Measurements from ENCODE around the gene ENPP4.
"Not testable (repeated sequence)": the region's sequence is repeated elsewhere in the genome, so short reads cannot be mapped to it uniquely, and the experiment has no call there.

The ENPP4 gene

DNA sequence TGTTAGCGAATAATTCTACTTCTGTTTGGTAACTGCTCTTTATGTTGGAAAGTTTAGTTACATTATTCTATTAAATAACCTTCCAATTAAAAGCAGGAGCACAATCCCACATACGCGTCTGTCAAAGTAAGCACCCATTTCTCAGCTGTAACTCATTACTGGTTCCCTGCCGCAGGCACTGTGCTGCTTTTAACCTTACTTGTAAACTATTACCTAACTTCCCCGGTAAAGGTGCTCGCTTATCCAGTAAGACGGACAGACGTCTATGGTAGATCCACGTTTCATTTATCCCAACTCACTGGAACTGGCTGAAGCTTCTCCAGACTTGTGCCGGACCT, 529 bp upstream of the ENPP4 start:
- CTCF ChIA-PET = interaction anchor here (1.2 kb wide), 1 partner anchor 39 kb away, joined by 3 read pairs; no protein-coding TSS in a partner anchor
- DNase-seq (ENCODE audit: extremely low spot score) = no peak
- POLR2A ChIA-PET = interaction anchor here (0.9 to 1.6 kb wide), 7 partner anchors 10 to 56 kb away, joined by 3 to 10 read pairs (median 4); partner anchors contain the start of gene ENPP5
- TF ChIP-seq TARDBP (IDR thresholded peaks at IDR 0.05) (no peak), FOXA1 (IDR thresholded peaks at IDR 0.05) (no peak), SP1 (IDR thresholded peaks at IDR 0.05) (no peak), ZNF384 (IDR thresholded peaks at IDR 0.05) (no peak), ELF4 (IDR thresholded peaks at IDR 0.05) (no peak), LEF1 (IDR thresholded peaks at IDR 0.05; ENCODE audit: borderline replicate concordance) (no peak), SUZ12 (IDR thresholded peaks at IDR 0.05) (no peak), L3MBTL2 (conservative IDR thresholded peaks at IDR 0.05) (no peak), CTBP1 (IDR thresholded peaks at IDR 0.05; ENCODE audit: borderline replicate concordance) (no peak), NFRKB (IDR thresholded peaks at IDR 0.05) (no peak), ARNT (IDR thresholded peaks at IDR 0.05) (no peak), FOXK2 (IDR thresholded peaks at IDR 0.05) (no peak), FOXM1 (IDR thresholded peaks at IDR 0.05; ENCODE audit: borderline replicate concordance) (no peak), HDGF (IDR thresholded peaks at IDR 0.05; ENCODE audit: borderline replicate concordance) (no peak), BHLHE40 (IDR thresholded peaks at IDR 0.05; ENCODE audit: borderline replicate concordance) (no peak)
- TF ChIP-seq, protein P1, sequence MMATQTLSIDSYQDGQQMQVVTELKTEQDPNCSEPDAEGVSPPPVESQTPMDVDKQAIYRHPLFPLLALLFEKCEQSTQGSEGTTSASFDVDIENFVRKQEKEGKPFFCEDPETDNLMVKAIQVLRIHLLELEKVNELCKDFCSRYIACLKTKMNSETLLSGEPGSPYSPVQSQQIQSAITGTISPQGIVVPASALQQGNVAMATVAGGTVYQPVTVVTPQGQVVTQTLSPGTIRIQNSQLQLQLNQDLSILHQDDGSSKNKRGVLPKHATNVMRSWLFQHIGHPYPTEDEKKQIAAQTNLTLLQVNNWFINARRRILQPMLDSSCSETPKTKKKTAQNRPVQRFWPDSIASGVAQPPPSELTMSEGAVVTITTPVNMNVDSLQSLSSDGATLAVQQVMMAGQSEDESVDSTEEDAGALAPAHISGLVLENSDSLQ (IDR thresholded peaks at IDR 0.05) = no peak

DNA sequence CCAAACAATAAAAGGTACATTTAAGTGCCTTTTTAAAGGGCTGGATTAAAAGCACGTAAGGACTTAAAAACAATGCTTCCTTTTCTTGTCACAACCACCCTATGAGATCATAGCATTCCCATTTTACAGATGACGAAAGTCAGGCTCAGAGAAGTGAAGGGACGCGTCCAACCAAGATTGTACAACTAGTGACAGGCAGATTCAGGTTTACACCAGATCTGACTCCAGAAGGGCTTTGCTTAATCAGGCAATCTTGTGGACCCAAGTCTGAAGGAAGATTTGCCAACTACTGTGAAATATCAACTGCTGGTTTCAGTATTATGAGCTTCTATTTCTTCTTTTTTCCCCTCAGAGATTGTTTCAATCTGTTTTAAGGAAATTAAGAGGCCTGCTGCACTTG, 877 bp downstream of the ENPP4 start:
- DNase-seq (ENCODE audit: extremely low spot score) = no peak
- ChIA-PET POLR2A (interaction anchor here (1.6 kb wide), 1 partner anchor 8 kb away, joined by 8 read pairs; no protein-coding TSS in a partner anchor), CTCF (no interaction called here)
- TF ChIP-seq ELF4 (IDR thresholded peaks at IDR 0.05) (no peak), SUZ12 (IDR thresholded peaks at IDR 0.05) (no peak), FOXK2 (IDR thresholded peaks at IDR 0.05) (no peak), CTBP1 (IDR thresholded peaks at IDR 0.05; ENCODE audit: borderline replicate concordance) (no peak), SP1 (IDR thresholded peaks at IDR 0.05) (no peak), BHLHE40 (IDR thresholded peaks at IDR 0.05; ENCODE audit: borderline replicate concordance) (no peak)

GRCh38 chr6:46131291-46131690, 1.5 kb downstream of the ENPP4 start:
- DNase-seq (ENCODE audit: extremely low spot score); POLR2A ChIA-PET; CTCF ChIA-PET: not testable (repeated sequence)

DNA sequence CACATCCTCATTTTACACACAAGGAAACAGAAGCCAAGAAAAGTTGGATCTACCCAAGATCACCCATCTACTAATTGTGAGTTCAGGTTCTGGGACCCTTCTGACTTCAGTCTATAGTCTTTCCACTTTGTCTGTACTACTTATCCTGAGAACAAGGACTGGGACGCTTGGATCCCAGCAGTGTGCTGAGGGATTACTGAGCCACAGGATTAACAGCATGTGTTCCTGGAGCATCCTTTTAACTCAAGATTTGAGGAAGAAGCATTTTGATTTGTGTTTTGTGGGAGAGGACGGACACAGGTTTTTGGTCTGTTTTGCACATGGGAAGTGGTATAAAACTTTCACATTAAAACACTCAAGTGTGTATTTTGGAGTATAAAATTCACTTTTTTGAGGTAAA, 4.4 kb downstream of the ENPP4 start:
- ChIA-PET CTCF (no interaction called here), POLR2A (no interaction called here)
- no peak for DNase-seq (ENCODE audit: extremely low spot score)
- TF ChIP-seq CTBP1 (IDR thresholded peaks at IDR 0.05; ENCODE audit: borderline replicate concordance) = no peak
- TF ChIP-seq BHLHE40 (IDR thresholded peaks at IDR 0.05; ENCODE audit: borderline replicate concordance) = no peak
- no peak for TF ChIP-seq NFRKB (IDR thresholded peaks at IDR 0.05)
- no peak for TF ChIP-seq ELF4 (IDR thresholded peaks at IDR 0.05)
- no peak for TF ChIP-seq ZNF384 (IDR thresholded peaks at IDR 0.05)
- TF ChIP-seq, protein P1 (IDR thresholded peaks at IDR 0.05) = no peak
- TF ChIP-seq LEF1 (IDR thresholded peaks at IDR 0.05; ENCODE audit: borderline replicate concordance) = no peak
- no peak for TF ChIP-seq SP1 (IDR thresholded peaks at IDR 0.05)
- no peak for TF ChIP-seq FOXK2 (IDR thresholded peaks at IDR 0.05)

- no peak for TF ChIP-seq NFRKB (IDR thresholded peaks at IDR 0.05)
- no peak for TF ChIP-seq HDGF (IDR thresholded peaks at IDR 0.05; ENCODE audit: borderline replicate concordance)
- no peak for TF ChIP-seq SUZ12 (IDR thresholded peaks at IDR 0.05)
- TF ChIP-seq SP1 (IDR thresholded peaks at IDR 0.05) = no peak
- TF ChIP-seq ELF4 (IDR thresholded peaks at IDR 0.05) = no peak
- no peak for TF ChIP-seq FOXA1 (IDR thresholded peaks at IDR 0.05)
- TF ChIP-seq TARDBP (IDR thresholded peaks at IDR 0.05) = no peak
- TF ChIP-seq FOXK2 (IDR thresholded peaks at IDR 0.05) = no peak
- TF ChIP-seq LEF1 (IDR thresholded peaks at IDR 0.05; ENCODE audit: borderline replicate concordance) = no peak
- TF ChIP-seq ARNT (IDR thresholded peaks at IDR 0.05) = no peak
- no peak for TF ChIP-seq CTBP1 (IDR thresholded peaks at IDR 0.05; ENCODE audit: borderline replicate concordance)
- no peak for TF ChIP-seq L3MBTL2 (conservative IDR thresholded peaks at IDR 0.05)
- ChIA-PET CTCF (no interaction called here), POLR2A (no interaction called here)
- DNase-seq (ENCODE audit: extremely low spot score) = no peak
Measured at GRCh38 chr6:46135176-46135575, 5.4 kb downstream of the ENPP4 start.

DNA sequence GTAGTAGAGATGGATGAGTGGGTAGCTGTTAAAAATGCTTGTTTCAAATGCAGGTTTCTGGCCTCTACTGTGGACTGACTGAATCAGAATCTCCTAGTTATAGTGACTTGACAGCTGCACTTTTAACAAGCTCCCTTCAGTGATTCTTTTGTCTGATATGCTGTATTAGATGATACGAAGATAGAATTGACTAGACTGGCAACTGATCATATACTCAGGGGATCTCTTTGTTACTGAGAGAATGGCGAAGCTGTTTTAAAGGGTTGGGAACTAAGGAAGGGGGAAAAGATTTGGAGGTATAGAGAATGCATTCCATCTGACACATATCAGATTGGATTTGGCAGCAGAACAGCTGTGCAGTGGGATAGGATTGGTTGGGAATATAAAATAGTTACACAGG, 7.0 kb downstream of the ENPP4 start:
- CTCF ChIA-PET = no interaction called here
- TF ChIP-seq NFRKB (IDR thresholded peaks at IDR 0.05) (no peak), BHLHE40 (IDR thresholded peaks at IDR 0.05; ENCODE audit: borderline replicate concordance) (no peak), FOXA1 (IDR thresholded peaks at IDR 0.05) (no peak), CTBP1 (IDR thresholded peaks at IDR 0.05; ENCODE audit: borderline replicate concordance) (no peak), ARNT (IDR thresholded peaks at IDR 0.05) (no peak), FOXM1 (IDR thresholded peaks at IDR 0.05; ENCODE audit: borderline replicate concordance) (no peak), ZNF384 (IDR thresholded peaks at IDR 0.05) (no peak), L3MBTL2 (conservative IDR thresholded peaks at IDR 0.05) (no peak), FOXK2 (IDR thresholded peaks at IDR 0.05) (no peak)
- no peak for DNase-seq (ENCODE audit: extremely low spot score)
- POLR2A ChIA-PET = no interaction called here

DNA sequence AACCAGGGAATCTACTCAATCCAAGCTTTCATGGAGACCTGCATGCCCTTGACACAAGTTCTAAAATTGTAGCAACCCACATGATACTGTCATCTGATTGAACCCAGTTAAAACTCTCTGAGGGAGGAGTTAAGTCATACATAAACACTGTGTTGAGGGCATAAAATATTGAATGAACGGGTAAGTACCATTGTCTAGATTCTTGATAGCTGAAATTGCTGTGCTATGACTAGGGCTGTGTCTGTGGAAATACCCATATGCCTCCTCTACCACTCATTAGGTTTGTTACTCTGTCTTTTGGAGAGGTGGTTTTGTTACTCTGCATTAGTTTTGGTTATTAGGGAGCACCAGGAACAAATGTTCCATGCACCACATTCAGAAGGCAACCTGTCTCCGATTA, 7.6 kb downstream of the ENPP4 start:
- CTCF ChIA-PET = no interaction called here
- POLR2A ChIA-PET = interaction anchor here (2.7 kb wide), 1 partner anchor 7 kb away, joined by 8 read pairs; the partner anchor contains the start of gene ENPP4
- no peak for DNase-seq (ENCODE audit: extremely low spot score)
- no peak for TF ChIP-seq HDGF (IDR thresholded peaks at IDR 0.05; ENCODE audit: borderline replicate concordance)
- no peak for TF ChIP-seq NFRKB (IDR thresholded peaks at IDR 0.05)
- no peak for TF ChIP-seq FOXA1 (IDR thresholded peaks at IDR 0.05)
- TF ChIP-seq FOXK2 (IDR thresholded peaks at IDR 0.05) = no peak
- no peak for TF ChIP-seq SP1 (IDR thresholded peaks at IDR 0.05)
- TF ChIP-seq TARDBP (IDR thresholded peaks at IDR 0.05) = no peak
- no peak for TF ChIP-seq ARNT (IDR thresholded peaks at IDR 0.05)
- no peak for TF ChIP-seq CTBP1 (IDR thresholded peaks at IDR 0.05; ENCODE audit: borderline replicate concordance)
- no peak for TF ChIP-seq ELF4 (IDR thresholded peaks at IDR 0.05)
- TF ChIP-seq SUZ12 (IDR thresholded peaks at IDR 0.05) = no peak
- TF ChIP-seq FOXM1 (IDR thresholded peaks at IDR 0.05; ENCODE audit: borderline replicate concordance) = no peak
- TF ChIP-seq LEF1 (IDR thresholded peaks at IDR 0.05; ENCODE audit: borderline replicate concordance) = no peak
- TF ChIP-seq BHLHE40 (IDR thresholded peaks at IDR 0.05; ENCODE audit: borderline replicate concordance) = no peak
- no peak for TF ChIP-seq ZNF384 (IDR thresholded peaks at IDR 0.05)
- TF ChIP-seq, protein P1 (IDR thresholded peaks at IDR 0.05) = no peak
- TF ChIP-seq L3MBTL2 (conservative IDR thresholded peaks at IDR 0.05) = no peak
